ENCODE measurements around the gene OR2D2. TPM values are rescaled to one million over a fixed set of nuclear protein-coding genes. Genes with fewer than 3 reads are reported as not detected.

The OR2D2 gene
- total and polyA plus RNA-seq, 2 of the 4 experiments (the other 2 are of a cell fraction) = 0.07 to 0.36 TPM

- ChIA-PET CTCF (no interaction called here), POLR2A (ENCODE audit: unreplicated experiment) (no interaction called here)
- H2AK5ac ChIP-seq (ENCODE audit: low read depth, low read length) = no peak overlapping the region
- no peak overlapping the region for H4K8ac ChIP-seq (ENCODE audit: low read depth in 2 of 2, low read length in 2 of 2)
- H3K27me3 ChIP-seq (ENCODE audit: control insufficient read depth, insufficient read depth, low read length) = no peaks in the 10 kb centered on the region
- no peaks in the 10 kb centered on the region for H3K4me1 ChIP-seq (ENCODE audit: control insufficient read depth, insufficient read depth, low read length)
- ATAC-seq (ENCODE audit: low read depth) (no peak), DNase-seq (no peak)
- H3K56ac ChIP-seq (ENCODE audit: extremely low read depth, insufficient read depth, low read length) = no peak overlapping the region
- no peak overlapping the region for H3K27ac ChIP-seq (ENCODE audit: insufficient read depth, low read length)
- no peaks in the 10 kb centered on the region for H3K36me3 ChIP-seq (ENCODE audit: control insufficient read depth, insufficient read depth, low read length)
- BruUV-seq (replicated peaks) = no TSS peak
- no peak overlapping the region for H3K14ac ChIP-seq (replicated peaks; ENCODE audit: low read depth, low read length)
- H3K9me3 ChIP-seq (ENCODE audit: control insufficient read depth, insufficient read depth, low read length) = no peaks in the 10 kb centered on the region
- no peak overlapping the region for H3K4ac ChIP-seq (ENCODE audit: low read depth, low read length)
- H2BK15ac ChIP-seq (ENCODE audit: low read depth, low read length) = no peak overlapping the region
- H4K5ac ChIP-seq (ENCODE audit: low read depth, low read length) = no peak overlapping the region
- no peak overlapping the region for H3K4me3 ChIP-seq (ENCODE audit: insufficient read depth, low read depth, low read length)
- TF ChIP-seq MAZ (IDR thresholded peaks at IDR 0.05; ENCODE audit: borderline replicate concordance, low read depth, low read length) (no peak), CEBPB (IDR thresholded peaks at IDR 0.05; ENCODE audit: low read depth, low read length) (no peak), RFX5 (IDR thresholded peaks at IDR 0.05; ENCODE audit: low read depth, low read length) (no peak), NFE2L2 (IDR thresholded peaks at IDR 0.05; ENCODE audit: low read depth, low read length) (no peak), MAFK (IDR thresholded peaks at IDR 0.05; ENCODE audit: low read depth, low read length) (no peak), ELK1 (IDR thresholded peaks at IDR 0.05; ENCODE audit: borderline replicate concordance, low read depth, low read length) (no peak), RAD21 (IDR thresholded peaks at IDR 0.05; ENCODE audit: low read length) (no peak), FOS (IDR thresholded peaks at IDR 0.05; ENCODE audit: low read depth, low read length) (no peak), BHLHE40 (IDR thresholded peaks at IDR 0.05; ENCODE audit: low read depth, low read length) (no peak), USF2 (IDR thresholded peaks at IDR 0.05; ENCODE audit: low read depth, low read length) (no peak)
- TF ChIP-seq, protein P1, sequence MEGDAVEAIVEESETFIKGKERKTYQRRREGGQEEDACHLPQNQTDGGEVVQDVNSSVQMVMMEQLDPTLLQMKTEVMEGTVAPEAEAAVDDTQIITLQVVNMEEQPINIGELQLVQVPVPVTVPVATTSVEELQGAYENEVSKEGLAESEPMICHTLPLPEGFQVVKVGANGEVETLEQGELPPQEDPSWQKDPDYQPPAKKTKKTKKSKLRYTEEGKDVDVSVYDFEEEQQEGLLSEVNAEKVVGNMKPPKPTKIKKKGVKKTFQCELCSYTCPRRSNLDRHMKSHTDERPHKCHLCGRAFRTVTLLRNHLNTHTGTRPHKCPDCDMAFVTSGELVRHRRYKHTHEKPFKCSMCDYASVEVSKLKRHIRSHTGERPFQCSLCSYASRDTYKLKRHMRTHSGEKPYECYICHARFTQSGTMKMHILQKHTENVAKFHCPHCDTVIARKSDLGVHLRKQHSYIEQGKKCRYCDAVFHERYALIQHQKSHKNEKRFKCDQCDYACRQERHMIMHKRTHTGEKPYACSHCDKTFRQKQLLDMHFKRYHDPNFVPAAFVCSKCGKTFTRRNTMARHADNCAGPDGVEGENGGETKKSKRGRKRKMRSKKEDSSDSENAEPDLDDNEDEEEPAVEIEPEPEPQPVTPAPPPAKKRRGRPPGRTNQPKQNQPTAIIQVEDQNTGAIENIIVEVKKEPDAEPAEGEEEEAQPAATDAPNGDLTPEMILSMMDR (conservative IDR thresholded peaks at IDR 0.05; ENCODE audit: low read depth, low read length) = no peak
- no peaks in the 10 kb centered on the region for H3K9me1 ChIP-seq (ENCODE audit: insufficient read depth, low read length)
- no peak overlapping the region for H3K9ac ChIP-seq (ENCODE audit: low read depth, low read length)
- intact Hi-C loops (cut with micrococcal nuclease) = no loop called here
- no peak overlapping the region for H2AK9ac ChIP-seq (replicated peaks; ENCODE audit: low read depth, low read length, poor library complexity)
- no peak overlapping the region for H3K23ac ChIP-seq (ENCODE audit: low read depth, low read length)
- WGBS, 2 experiments (ENCODE audit: extremely low coverage in 2 of 2, insufficient read length in 1 of 2) = 75% methylated on average over 2 of the region's 5 CpGs; no CpG with 5 or more reads in 1 of the 2 experiments
- no peak overlapping the region for H3K4me2 ChIP-seq (ENCODE audit: low read depth, low read length)
- H2BK20ac ChIP-seq (ENCODE audit: low read depth, low read length) = no peak overlapping the region
- no peak overlapping the region for H4K91ac ChIP-seq (ENCODE audit: insufficient read depth, low read depth, low read length)
- H3K79me1 ChIP-seq (ENCODE audit: low read depth in 1 of 2, low read length in 2 of 2) = no peaks in the 10 kb centered on the region
- dilution Hi-C loops (cut with HindIII; ENCODE audit: low sequenced_read_pairs, unreplicated experiment) = no loop called here
- H2BK120ac ChIP-seq (ENCODE audit: low read depth, low read length) = no peak overlapping the region
- no peak overlapping the region for H2BK5ac ChIP-seq (ENCODE audit: low read depth, low read length, poor library complexity, severe bottlenecking)
- no peaks in the 10 kb centered on the region for H4K20me1 ChIP-seq (ENCODE audit: insufficient read depth, low read length)
- H3K18ac ChIP-seq (ENCODE audit: low read depth, low read length) = no peak overlapping the region
- no peak overlapping the region for H2AFZ ChIP-seq (replicated peaks; ENCODE audit: low read length, poor library complexity)
- in situ Hi-C loops (cut with MboI; ENCODE audit: low sequenced_read_pairs) = no loop called here
Observed at GRCh38 chr11:6844356-6844755, 47.9 kb downstream of the OR2D2 start.

All from IMR-90 (cell line).